ENCODE results near the gene PKP1. TPM values are rescaled to one million over a fixed set of nuclear protein-coding genes. Genes with fewer than 3 reads are reported as not detected.

The PKP1 gene
- total and polyA plus RNA-seq, 7 donors: 0.32 to 6.7 (median 2.4) TPM

- no peak for DNase-seq
- H3K4me3 ChIP-seq: no peak overlapping the region
- no peaks in the 10 kb centered on the region for H3K4me1 ChIP-seq
- TF ChIP-seq CTCF (IDR thresholded peaks at IDR 0.05): no peak
- no peak overlapping the region for H3K27ac ChIP-seq
- H3K27me3 ChIP-seq (ENCODE audit: insufficient read depth in 3 of 3, low read length in 2 of 3): peaks cover 0 to 17% (median 2%) of the 10 kb centered on the region in 3 donors
- no peak for ATAC-seq
- 72 to 83% (median 81%) methylated on average over 4 of the region's 4 CpGs for WGBS, 3 donors
- no peaks in the 10 kb centered on the region for H3K36me3 ChIP-seq (ENCODE audit: insufficient read depth in 1 of 2, low read depth in 1 of 2)
- no peaks in the 10 kb centered on the region for H3K9me3 ChIP-seq
- intact Hi-C loops (cut with DNase I): loop anchor here in 1 of 2 donors (5.0 kb wide), 1 partner anchor 65 kb away; no protein-coding TSS in a partner anchor
Measured at GRCh38 chr1:201277441-201277840, 5.9 kb upstream of the PKP1 start.

- TF ChIP-seq CTCF (IDR thresholded peaks at IDR 0.05): no peak
- WGBS, 3 donors: 45 to 52% (median 50%) methylated on average over 8 of the region's 8 CpGs
Measured at GRCh38 chr1:201279313-201279712, 4.0 kb upstream of the PKP1 start.

DNA sequence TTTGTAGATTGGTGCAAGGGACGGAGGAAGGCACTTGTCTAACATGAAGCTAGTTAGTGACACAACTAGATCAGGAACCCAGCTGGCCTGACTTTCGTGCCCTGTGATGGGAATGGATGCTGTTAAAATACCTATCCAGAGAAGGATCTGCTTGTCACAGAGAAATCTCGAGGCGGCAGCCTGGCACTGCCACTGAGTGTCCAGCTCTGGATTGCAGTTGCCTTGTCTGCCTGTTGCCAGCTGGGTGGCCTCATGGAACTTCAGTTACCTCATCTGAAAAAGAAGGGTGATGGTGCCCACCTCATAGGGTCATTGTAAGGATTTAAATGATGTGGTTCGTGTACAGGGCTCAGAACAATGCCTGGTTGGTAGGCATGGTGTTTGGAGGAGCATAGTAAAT lies 2.4 kb upstream of the PKP1 start:
- Histone ChIP-seq H3K4me1 (no peaks in the 10 kb centered on the region), H3K9me3 (no peaks in the 10 kb centered on the region), H3K27me3 (ENCODE audit: insufficient read depth in 3 of 3, low read length in 2 of 3) (peaks cover 0 to 36% (median 10%) of the 10 kb centered on the region in 3 donors), H3K27ac (no peak overlapping the region), H3K36me3 (ENCODE audit: insufficient read depth in 1 of 2, low read depth in 1 of 2) (no peaks in the 10 kb centered on the region), H3K4me3 (no peak overlapping the region)
- ATAC-seq (no peak), DNase-seq (no peak)
- 68 to 76% (median 70%) methylated on average over 5 of the region's 5 CpGs for WGBS, 3 donors
- intact Hi-C loops (cut with DNase I): no loop called here
- TF ChIP-seq CTCF (IDR thresholded peaks at IDR 0.05): no peak

More at GRCh38 chr1:201279313-201279712, 4.0 kb upstream of the PKP1 start:
- peak in 1 of 4 donors; percentile 59 for ATAC-seq
- no peaks in the 10 kb centered on the region for H3K9me3 ChIP-seq
- DNase-seq: peak; percentile 73 to 83
- no peak overlapping the region for H3K27ac ChIP-seq
- intact Hi-C loops (cut with DNase I): loop anchor here in 1 of 2 donors (5.0 kb wide), 1 partner anchor 63 kb away; no protein-coding TSS in a partner anchor
- H3K4me3 ChIP-seq: no peak overlapping the region
- peaks cover 0 to 34% (median 10%) of the 10 kb centered on the region in 3 donors for H3K27me3 ChIP-seq (ENCODE audit: insufficient read depth in 3 of 3, low read length in 2 of 3)
- no peaks in the 10 kb centered on the region for H3K4me1 ChIP-seq
- H3K36me3 ChIP-seq (ENCODE audit: insufficient read depth in 1 of 2, low read depth in 1 of 2): no peaks in the 10 kb centered on the region

DNA sequence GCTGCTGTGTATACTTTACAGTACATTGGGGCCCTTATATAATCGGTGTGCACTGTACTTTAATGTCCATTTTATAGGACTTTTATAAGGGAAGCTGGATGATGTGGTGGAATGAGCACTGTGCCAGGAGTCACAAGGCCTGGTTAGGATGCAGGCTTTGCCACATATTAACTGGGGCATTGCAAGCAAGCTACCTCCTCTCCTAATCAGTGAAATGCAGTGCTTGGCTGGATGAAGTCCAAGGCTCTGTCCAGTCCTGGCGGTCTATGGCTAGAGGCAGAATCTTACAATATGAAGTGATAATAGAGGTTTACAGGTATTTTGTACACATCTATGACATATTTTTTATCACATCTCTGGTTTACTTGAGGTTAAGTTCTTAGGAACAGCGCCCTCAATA lies 1.7 kb upstream of the PKP1 start:
- H3K4me3 ChIP-seq: no peak overlapping the region
- TF ChIP-seq CTCF (IDR thresholded peaks at IDR 0.05): no peak
- intact Hi-C loops (cut with DNase I): no loop called here
- no peaks in the 10 kb centered on the region for H3K4me1 ChIP-seq
- 95 to 96% (median 95%) methylated on average over 3 of the region's 3 CpGs for WGBS, 3 donors
- DNase-seq (no peak), ATAC-seq (no peak)
- H3K27me3 ChIP-seq (ENCODE audit: insufficient read depth in 3 of 3, low read length in 2 of 3): peaks cover 0 to 34% (median 10%) of the 10 kb centered on the region in 3 donors
- H3K27ac ChIP-seq: no peak overlapping the region
- no peaks in the 10 kb centered on the region for H3K9me3 ChIP-seq
- H3K36me3 ChIP-seq (ENCODE audit: insufficient read depth in 1 of 2, low read depth in 1 of 2): no peaks in the 10 kb centered on the region

- no peaks in the 10 kb centered on the region for H3K36me3 ChIP-seq (ENCODE audit: insufficient read depth in 1 of 2, low read depth in 1 of 2)
- no peak overlapping the region for H3K4me3 ChIP-seq
- peaks cover 0 to 34% (median 10%) of the 10 kb centered on the region in 3 donors for H3K27me3 ChIP-seq (ENCODE audit: insufficient read depth in 3 of 3, low read length in 2 of 3)
- no peak overlapping the region for H3K27ac ChIP-seq
- no peaks in the 10 kb centered on the region for H3K4me1 ChIP-seq
- WGBS, 3 donors: 94 to 96% (median 95%) methylated on average over 6 of the region's 6 CpGs
- TF ChIP-seq CTCF (IDR thresholded peaks at IDR 0.05): no peak
- intact Hi-C loops (cut with DNase I): no loop called here
- no peak for DNase-seq
- H3K9me3 ChIP-seq: no peaks in the 10 kb centered on the region
- no peak for ATAC-seq
Measured at GRCh38 chr1:201282216-201282615, 1.1 kb upstream of the PKP1 start.

All from psoas muscle (tissue), 8 donors.